ENCODE data around the gene GPS1.

The GPS1 gene

GRCh38 chr17:82055965-82056728 is 4.4 kb downstream of the GPS1 start:
- TF ChIP-seq, protein P1, sequence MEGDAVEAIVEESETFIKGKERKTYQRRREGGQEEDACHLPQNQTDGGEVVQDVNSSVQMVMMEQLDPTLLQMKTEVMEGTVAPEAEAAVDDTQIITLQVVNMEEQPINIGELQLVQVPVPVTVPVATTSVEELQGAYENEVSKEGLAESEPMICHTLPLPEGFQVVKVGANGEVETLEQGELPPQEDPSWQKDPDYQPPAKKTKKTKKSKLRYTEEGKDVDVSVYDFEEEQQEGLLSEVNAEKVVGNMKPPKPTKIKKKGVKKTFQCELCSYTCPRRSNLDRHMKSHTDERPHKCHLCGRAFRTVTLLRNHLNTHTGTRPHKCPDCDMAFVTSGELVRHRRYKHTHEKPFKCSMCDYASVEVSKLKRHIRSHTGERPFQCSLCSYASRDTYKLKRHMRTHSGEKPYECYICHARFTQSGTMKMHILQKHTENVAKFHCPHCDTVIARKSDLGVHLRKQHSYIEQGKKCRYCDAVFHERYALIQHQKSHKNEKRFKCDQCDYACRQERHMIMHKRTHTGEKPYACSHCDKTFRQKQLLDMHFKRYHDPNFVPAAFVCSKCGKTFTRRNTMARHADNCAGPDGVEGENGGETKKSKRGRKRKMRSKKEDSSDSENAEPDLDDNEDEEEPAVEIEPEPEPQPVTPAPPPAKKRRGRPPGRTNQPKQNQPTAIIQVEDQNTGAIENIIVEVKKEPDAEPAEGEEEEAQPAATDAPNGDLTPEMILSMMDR (IDR thresholded peaks at IDR 0.05; ENCODE audit: low read depth, low read length, missing control alignments), result no peak
- H3K4me3 ChIP-seq (replicated peaks; ENCODE audit: low read depth, low read length), result no peak overlapping the region
- no peak for DNase-seq (ENCODE audit: extremely low read depth, low read depth)

DNA sequence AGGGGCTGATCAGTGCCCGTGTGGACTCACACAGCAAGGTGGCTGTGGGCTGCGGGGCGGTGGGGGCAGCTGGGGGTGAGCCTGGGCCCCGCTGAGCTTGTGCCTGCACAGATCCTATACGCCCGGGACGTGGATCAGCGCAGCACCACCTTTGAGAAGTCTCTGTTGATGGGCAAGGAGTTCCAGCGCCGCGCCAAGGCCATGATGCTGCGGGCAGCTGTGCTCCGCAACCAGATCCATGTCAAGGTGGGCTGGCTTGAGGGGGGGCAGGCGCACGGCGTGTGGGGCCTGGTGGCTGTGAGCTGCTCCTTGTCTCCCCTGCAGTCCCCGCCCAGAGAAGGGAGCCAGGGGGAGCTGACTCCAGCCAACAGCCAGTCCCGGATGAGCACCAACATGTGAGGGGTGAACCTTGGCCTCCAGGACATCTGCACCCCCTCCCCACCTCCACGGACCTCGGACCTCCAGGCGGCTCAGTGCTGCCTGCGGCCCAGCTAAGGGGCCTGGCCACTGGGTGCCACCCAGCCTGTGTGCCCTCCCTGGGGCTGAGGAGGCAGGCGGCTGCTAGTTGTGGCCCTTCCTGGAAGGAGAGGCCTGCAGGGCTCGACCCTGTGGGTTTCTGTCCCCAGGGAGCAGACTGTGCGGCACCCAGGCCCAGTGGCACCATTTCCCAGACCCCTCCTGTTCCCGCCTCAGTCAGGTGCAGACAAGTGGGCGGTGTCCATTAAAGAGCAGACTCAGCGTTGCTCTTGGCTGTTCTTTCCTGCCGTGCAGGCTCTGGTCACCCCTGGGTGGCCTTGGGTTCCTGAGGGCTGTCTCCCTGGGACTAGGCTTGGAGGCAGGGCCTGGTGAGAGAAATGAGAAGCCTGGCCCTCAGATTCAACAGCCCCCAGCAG is 5.3 kb downstream of the GPS1 start:
- DNase-seq (ENCODE audit: extremely low read depth, low read depth), result no peak
- TF ChIP-seq, protein P1 (IDR thresholded peaks at IDR 0.05; ENCODE audit: low read depth, low read length, missing control alignments), result no peak
- H3K4me3 ChIP-seq (replicated peaks; ENCODE audit: low read depth, low read length), result no peak overlapping the region

DNA sequence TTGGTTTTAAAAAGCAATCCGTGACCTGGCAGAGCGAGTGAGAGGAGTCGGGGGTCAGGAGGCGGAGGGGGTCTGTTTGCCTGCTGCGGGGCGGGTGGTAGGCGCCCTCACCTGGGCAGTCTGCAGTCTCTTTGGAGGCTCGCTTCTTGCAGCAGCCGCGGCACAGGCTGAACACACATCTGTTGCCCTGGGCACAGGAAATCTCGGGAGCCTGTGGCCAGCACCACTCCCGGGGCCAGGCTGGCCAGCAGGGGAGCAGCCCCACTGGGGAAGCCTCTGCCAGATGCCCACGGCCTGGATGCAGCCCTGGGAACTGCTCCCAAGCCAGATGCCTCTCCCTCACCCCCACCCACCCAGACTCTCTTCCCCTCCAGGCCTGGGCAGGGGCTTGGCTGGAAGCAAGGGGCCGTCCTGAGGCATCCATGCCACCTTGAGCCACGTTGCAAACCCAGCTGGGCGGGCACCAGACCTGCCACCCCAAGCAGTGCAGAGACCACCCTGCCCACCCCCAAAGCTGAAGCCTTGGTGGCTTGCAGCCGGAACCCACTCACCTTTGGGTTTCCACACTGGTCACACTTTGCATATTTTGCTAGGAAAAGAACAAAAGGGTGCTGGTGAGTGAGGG is 6.6 kb downstream of the GPS1 start:
- no peak for DNase-seq (ENCODE audit: extremely low read depth, low read depth)
- TF ChIP-seq, protein P1 (IDR thresholded peaks at IDR 0.05; ENCODE audit: low read depth, low read length, missing control alignments), result no peak
- H3K4me3 ChIP-seq (replicated peaks; ENCODE audit: low read depth, low read length), result no peak overlapping the region

GRCh38 chr17:82058855-82059249 is 7.2 kb downstream of the GPS1 start:
- TF ChIP-seq, protein P1 (IDR thresholded peaks at IDR 0.05; ENCODE audit: low read depth, low read length, missing control alignments), result no peak
- DNase-seq (ENCODE audit: extremely low read depth, low read depth), result no peak
- H3K4me3 ChIP-seq (replicated peaks; ENCODE audit: low read depth, low read length), result no peak overlapping the region

GRCh38 chr17:82059272-82060000 is 7.7 kb downstream of the GPS1 start:
- no peak for DNase-seq (ENCODE audit: extremely low read depth, low read depth)
- H3K4me3 ChIP-seq (replicated peaks; ENCODE audit: low read depth, low read length), result no peak overlapping the region
- TF ChIP-seq, protein P1 (IDR thresholded peaks at IDR 0.05; ENCODE audit: low read depth, low read length, missing control alignments), result no peak

- TF ChIP-seq, protein P1 (IDR thresholded peaks at IDR 0.05; ENCODE audit: low read depth, low read length, missing control alignments), result no peak
- H3K4me3 ChIP-seq (replicated peaks; ENCODE audit: low read depth, low read length), result no peak overlapping the region
- no peak for DNase-seq (ENCODE audit: extremely low read depth, low read depth)
Measured at GRCh38 chr17:82060001-82060380, 8.3 kb downstream of the GPS1 start.

Measured in HFF-Myc (cell line).